ENCODE measurements around the gene SLC22A7.

Gene SLC22A7

DNA sequence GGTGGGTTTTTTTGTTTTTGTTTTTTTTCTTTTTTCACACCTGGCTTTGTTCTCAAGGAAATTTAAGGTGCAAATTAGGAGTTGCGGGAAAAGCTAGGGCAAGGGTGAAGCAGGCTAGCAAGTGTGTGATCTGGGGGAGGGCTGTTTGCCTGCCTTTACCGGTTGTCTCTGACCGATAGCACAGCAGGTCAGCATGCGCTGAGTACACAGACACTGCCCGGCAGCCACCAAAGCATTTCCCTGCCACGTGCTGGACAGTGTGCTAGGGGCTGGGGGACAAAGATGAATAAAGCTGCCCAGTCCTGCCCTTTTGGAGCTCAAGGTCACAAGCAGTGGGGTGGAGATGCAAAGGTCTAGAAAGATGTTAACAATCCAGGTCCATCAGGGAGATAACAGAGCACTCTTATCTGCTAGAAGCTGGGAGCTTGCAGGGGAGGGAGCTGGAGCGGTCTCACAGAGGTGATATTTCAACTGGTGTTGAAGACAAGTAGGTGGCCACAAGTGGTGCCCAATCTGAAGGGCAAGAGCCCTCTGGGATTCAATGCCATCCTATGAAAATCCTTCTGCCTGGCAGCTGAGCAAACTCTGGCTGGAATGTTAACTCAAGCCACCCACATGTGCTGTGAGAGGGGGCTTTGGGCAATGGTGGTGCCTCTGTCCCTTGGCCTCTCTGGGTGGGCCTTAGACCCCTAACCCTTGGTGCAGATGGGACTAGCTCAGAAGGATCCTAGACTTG, 30.3 kb upstream of the SLC22A7 start:
- no peak for DNase-seq

DNA sequence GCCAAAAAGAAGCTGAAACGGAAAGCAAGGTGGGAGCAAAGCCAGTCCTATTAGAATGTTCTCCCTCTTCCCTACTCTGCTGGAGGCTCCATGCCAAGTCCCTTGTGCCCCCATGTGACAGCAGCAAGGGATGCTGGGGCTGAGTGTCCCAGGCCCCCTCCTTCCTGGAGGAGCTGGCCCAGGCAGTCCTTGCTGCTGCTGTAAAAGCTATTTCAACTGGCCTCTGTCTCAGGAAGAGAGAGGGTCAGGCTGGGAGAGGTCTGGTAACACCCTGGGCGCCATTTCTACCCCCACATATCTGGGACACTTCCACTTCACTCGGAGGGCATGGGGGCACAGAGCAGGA, 29.7 kb upstream of the SLC22A7 start:
- DNase-seq: no peak

GRCh38 chr6:43268782-43269272, 29.2 kb upstream of the SLC22A7 start:
- no peak for DNase-seq

DNA sequence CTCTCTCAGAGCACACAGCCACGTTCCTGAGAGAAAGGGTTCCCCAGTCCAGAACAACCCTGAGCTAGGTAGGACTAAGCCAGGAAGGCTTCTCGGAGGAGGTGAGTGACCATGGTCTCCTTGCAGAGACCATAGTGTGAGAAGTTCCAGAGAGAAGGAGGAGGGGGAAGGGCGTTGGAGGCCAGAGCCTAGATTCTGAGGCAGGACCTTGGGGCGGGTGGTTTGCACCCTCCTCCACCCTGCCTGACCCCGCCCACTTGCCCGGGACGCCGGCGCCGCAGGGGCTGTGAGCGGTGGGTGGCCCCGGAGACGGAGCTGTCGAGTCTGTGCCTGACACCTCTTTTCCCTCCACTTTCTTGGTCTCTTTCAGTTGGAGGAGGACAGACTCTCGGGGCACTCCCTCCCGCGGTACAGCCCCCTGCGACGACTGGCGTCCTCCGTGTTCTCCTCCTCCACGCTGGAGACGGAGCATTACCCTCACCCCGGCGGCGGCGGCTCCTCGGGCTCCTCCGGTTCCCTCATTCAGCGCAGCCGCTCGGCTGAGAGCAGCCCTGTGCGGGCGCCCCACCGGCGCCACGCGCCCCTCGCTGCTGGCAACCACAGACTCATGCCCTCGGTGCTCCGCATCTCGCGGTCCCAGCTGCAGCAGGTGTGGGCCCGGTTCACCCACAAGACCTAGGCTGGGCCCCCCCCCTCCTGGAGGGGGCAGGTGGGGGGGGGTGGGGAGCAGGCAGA, 28.6 kb upstream of the SLC22A7 start:
- no peak for DNase-seq

- DNase-seq: no peak
These were observed 26.8 kb upstream of the SLC22A7 start for GRCh38 chr6:43271103-43271815.

DNA sequence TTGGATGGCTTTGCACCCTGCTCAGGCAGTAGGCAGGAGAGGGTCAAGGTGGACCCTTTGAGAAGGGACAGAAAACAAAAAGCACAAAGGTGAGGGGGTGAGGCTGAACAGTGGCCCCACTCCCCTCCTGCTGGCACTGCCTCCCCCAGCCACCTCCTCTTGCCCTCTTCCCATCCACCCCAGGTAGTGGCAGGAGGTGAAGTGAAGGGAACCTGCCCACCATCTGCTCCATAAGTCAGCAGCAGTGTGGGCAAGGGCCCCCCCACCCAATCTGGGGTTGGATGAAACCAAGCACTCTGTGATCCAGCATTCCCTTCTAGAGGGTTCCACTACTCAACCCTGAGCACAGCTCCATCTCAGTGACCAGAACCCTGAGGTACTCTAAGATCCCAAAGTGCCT, 26.1 kb upstream of the SLC22A7 start:
- no peak for DNase-seq

GRCh38 chr6:43273707-43274106, 24.4 kb upstream of the SLC22A7 start:
- DNase-seq: no peak

DNA sequence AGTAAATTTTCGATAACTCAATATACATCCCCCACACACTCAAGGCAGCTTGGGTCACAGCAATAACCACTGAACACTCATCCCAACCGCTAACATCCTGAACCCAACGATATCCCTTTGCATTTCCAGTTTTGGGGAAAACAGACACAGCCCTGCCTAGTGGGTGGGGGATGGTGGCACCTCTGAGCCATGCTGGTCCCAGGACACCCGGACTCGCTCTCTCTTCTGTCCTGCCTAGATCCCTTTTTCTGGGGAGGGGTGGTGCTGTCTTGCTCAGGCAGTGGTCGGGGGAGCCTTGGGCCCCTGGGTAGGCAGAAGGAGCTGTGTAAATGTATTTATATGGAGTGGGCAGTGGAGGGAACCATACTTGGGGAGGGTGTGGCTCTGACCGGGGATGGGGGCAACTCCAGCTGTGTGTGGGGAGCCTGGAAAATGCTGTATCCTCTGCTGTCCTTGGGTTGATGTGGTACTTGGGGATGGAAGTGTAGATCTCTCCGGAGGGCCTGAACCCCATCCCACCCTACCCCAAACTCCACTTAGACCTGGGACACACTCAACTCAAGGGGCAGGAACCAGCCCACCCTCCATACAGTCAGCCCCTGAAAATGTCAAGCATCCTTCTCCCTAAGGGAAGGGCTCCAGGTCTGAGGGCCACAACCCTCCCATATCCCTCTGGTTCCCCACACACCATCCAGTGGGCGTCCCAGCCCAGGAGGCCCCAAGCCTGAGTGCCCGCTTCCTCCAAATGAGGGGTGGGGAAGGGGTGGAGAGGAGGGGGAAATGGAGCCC, 23.7 kb upstream of the SLC22A7 start:
- DNase-seq: no peak

DNA sequence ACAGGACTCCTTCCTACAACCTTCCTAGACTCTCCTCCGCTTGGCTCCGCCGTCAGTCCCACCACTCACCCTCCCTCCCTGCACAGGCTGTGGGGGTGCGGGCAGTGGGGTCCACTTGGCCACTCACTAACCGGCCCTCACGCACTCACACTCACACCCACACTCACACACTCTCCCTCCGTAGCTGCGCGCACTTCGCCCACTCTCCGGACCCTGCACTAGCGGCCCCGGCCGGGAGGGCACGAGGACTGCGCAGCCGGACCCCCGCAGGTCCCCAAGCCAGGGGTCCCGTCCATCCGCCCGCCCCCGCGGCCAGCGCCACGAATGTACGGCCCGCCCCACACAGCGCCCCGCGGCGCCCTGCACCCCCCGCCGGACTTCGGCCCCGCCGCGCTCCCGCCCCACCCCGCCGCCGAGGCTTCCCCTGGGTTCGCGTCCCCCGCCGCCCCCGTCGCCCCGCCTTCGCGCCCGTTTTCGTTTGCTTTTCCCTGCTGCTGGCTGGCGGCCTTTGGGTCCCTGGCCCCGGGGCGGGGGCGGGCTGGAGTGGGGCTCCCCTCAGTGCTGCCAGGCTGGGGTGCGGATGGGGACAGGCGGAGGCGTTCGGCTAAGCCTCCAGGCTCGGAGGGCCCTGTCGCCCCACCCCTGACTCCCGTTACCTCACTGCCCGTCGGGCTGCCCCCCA, 23.0 kb upstream of the SLC22A7 start:
- DNase-seq: no peak

DNA sequence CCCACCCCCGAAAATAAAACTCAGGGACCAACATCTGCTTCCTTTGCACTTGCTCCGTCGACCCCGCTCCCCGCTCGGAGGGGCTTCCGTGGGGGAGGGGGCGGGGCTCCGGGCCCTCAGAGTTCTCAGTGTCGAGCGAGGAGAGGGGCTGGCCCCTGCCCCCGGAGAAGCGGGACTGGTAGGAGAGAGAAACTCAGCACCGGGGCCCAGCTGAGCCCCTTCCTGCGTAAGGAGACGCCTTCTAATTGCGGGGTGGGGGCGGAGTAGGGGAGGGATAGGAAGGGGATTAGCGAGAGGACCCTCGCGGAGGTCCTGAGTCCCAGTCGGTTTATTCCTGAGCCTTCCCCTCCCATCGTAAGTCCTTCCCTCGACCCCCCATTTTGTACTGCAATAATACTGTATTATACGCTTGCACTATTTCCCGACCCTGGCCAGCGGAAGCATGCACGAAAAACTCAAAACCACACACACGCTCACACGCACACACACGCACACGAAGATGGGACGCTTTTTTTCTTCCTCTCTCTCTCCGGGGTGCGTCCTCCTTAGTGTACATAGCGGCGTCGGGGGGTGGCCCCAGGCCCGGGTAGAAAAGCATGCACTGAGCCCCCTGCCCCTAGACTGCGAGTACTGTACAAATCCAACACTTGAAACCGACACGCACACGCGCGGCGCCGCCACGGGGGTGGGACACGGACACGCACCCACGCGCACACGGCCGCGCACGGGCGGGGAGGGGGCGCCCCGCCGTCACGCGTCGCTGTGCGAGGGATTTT, 22.1 kb upstream of the SLC22A7 start:
- DNase-seq: no peak

GRCh38 chr6:43276577-43277305, 21.3 kb upstream of the SLC22A7 start:
- no peak for DNase-seq

GRCh38 chr6:43277306-43277642, 20.8 kb upstream of the SLC22A7 start:
- DNase-seq: no peak

- DNase-seq: no peak
These were observed 20.2 kb upstream of the SLC22A7 start for GRCh38 chr6:43277643-43278523.

DNA sequence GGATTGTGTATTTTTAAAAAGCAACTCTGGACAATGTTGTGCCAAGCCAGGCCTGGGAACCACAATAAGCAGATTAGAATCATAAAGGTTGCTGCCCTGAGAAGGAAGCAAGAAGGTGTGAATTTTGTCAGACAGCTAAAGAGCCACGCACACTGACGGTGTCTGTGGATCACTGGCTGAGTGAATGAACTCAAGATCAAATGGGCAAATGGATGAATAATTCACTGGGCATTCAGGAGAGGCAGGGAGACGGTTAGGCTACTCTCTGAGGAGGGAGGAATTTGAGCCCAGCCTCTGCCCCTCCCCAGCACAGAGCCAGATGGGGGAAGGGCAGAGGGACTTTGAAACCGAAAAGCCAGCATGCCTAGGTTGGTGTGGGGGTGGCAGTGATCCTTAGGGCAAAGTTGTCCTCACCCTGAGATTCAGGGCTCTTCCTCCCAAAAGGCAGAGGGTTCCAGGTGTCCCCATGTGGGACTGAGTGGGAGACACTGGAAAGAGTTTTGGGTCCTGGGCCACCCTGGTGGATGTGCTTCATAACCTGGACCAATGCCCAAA, 19.5 kb upstream of the SLC22A7 start:
- no peak for DNase-seq

DNA sequence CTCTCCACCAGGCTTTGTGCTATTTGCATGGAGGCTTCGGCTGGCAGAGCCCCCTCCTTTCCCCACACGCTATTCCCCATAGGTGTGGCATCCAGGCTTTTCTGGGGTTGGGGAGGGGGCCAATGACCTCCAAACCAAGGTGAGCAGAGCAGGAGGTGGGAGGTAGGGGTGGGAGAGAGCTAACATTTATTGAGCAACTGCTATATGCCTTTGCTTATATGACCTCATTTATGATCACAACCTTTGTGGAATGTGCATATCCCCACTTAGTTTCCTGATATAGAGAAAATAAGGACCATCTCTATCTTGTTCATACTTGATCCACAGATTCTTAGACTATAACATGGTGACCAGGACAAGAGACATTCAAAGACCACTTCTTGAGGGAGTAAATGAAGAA, 17.8 kb upstream of the SLC22A7 start:
- DNase-seq: no peak

- no peak for DNase-seq
These were observed 16.0 kb upstream of the SLC22A7 start for GRCh38 chr6:43282060-43282459.

GRCh38 chr6:43282636-43283513, 15.2 kb upstream of the SLC22A7 start:
- no peak for DNase-seq

DNA sequence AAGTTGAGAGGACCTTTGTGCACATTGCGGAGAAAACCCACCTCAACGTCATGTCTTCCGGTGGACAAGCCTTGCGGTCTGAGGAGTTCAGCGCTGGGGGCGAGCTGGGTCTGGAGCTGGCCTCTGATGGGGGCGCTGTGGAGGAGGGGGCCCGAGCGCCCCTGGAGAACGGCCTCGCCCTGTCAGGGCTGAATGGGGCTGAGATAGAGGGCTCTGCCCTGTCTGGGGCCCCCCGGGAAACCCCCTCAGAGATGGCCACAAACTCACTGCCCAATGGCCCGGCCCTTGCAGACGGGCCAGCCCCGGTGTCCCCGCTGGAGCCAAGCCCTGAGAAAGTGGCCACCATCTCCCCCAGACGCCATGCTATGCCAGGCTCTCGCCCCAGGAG, 14.6 kb upstream of the SLC22A7 start:
- DNase-seq: no peak

DNA sequence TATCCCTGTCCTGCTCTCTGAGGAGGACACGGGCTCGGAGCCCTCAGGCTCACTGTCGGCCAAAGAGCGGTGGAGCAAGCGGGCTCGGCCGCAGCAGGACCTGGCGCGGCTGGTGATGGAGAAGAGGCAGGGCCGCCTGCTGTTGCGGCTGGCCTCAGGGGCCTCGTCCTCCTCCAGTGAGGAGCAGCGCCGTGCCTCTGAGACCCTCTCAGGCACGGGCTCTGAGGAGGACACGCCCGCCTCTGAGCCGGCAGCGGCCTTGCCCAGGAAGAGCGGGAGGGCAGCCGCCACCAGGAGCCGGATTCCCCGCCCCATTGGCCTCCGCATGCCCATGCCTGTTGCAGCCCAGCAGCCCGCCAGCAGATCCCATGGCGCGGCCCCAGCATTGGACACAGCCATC, 14.2 kb upstream of the SLC22A7 start:
- DNase-seq: no peak

All from SIG-M5 (cell line).